Measurements from ENCODE around the gene RAB30.

DNA sequence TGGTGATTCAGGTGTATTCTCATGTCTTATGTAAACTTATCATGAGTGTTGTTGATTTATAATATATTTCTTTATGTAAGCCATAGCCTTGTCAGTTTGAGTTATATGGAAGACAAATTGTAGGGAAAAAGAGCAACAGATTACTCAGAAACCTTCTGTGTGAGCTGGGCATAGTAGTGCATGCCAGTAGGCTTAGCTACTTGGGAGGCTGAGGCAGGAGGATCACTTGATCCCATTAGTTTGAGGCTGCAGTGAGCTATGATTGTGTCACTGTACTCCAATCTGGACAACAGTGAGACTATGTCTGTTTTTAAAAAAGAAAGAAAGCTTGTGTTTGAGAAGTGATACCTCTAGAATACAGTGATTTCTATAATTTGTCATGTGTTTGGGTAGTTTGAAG lies 2.2 kb upstream of the RAB30 start:
- TF ChIP-seq, protein P1, sequence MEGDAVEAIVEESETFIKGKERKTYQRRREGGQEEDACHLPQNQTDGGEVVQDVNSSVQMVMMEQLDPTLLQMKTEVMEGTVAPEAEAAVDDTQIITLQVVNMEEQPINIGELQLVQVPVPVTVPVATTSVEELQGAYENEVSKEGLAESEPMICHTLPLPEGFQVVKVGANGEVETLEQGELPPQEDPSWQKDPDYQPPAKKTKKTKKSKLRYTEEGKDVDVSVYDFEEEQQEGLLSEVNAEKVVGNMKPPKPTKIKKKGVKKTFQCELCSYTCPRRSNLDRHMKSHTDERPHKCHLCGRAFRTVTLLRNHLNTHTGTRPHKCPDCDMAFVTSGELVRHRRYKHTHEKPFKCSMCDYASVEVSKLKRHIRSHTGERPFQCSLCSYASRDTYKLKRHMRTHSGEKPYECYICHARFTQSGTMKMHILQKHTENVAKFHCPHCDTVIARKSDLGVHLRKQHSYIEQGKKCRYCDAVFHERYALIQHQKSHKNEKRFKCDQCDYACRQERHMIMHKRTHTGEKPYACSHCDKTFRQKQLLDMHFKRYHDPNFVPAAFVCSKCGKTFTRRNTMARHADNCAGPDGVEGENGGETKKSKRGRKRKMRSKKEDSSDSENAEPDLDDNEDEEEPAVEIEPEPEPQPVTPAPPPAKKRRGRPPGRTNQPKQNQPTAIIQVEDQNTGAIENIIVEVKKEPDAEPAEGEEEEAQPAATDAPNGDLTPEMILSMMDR (IDR thresholded peaks at IDR 0.05; ENCODE audit: insufficient read depth, low read length, poor library complexity, severe bottlenecking): no peak
- no peak for TF ChIP-seq EZH2phosphoT487 (conservative IDR thresholded peaks at IDR 0.05; ENCODE audit: low read length)
